B cell (primary cell): ENCODE measurements around the gene ONECUT3. TPM values are rescaled to one million over a fixed set of nuclear protein-coding genes. Genes with fewer than 3 reads are reported as not detected.

Experiments used
- ATAC-seq: fragments of 200-7000 bp; cut with Tn5 transposase; one replicate; pipeline ENCODE4 v1.10.0; 2021; ENCODE audit warnings: low read depth, mild to moderate bottlenecking, moderate number of reproducible peaks, moderate library complexity
- CTCF ChIA-PET: fragments of 350-600 bp; sonication (Branson Sonifier 250); formaldehyde crosslinking; loops from one replicate; lab custom pipeline; 2021; ENCODE audit warnings: antibody characterized with exemption, inconsistent platforms; lab: Charles Lee
- POLR2A ChIA-PET: fragments of 350-600 bp; sonication (Branson Sonifier 250); formaldehyde crosslinking; loops from one replicate; lab custom pipeline; 2021; ENCODE audit warnings: antibody characterized with exemption; lab: Charles Lee
- DNase-seq: peaks from one replicate; pipeline ENCODE4 v3.0.0; 2013
- H2AFZ ChIP-seq: 2 replicates; pipeline ENCODE4 v1.6.1; 2012; ENCODE audit warnings: mild to moderate bottlenecking, low read depth, low read length; ENCODE audit not compliant: insufficient read depth, poor library complexity, severe bottlenecking
- H3K27ac ChIP-seq, 2 donors: 1 replicate in 1 of 2; 2 replicates in 1 of 2; pipeline ENCODE4 v1.5.1; 2012 to 2013; ENCODE audit warnings: low read length in 2 of 2, mild to moderate bottlenecking in 2 of 2, moderate library complexity in 1 of 2
- H3K27me3 ChIP-seq, 4 experiments: fragments of 200-600 bp in 1 of 4; sonication (generic) in 1 of 4; replicated peaks in 1 of 4; 1 replicate in 2 of 4; 2 replicates in 2 of 4; pipeline versions ENCODE4 v1.6.1 to v1.7.0; 2013 to 2016; ENCODE audit warnings: low read length in 3 of 4, mild to moderate bottlenecking in 2 of 4, mixed read lengths in 1 of 4, moderate library complexity in 1 of 4; ENCODE audit not compliant: insufficient read depth in 4 of 4, control insufficient read depth in 3 of 4; ENCODE audit errors: control extremely low read depth in 1 of 4
- H3K36me3 ChIP-seq, 2 experiments: replicated peaks in 1 of 2; 1 replicate in 1 of 2; 2 replicates in 1 of 2; pipeline versions ENCODE4 v1.6.1 to v1.7.1; 2013; ENCODE audit warnings: low read length in 1 of 2; ENCODE audit not compliant: insufficient read depth in 2 of 2, control insufficient read depth in 1 of 2; ENCODE audit errors: control extremely low read depth in 1 of 2, extremely low read depth in 1 of 2
- H3K4me1 ChIP-seq, 2 donors: fragments of 200-600 bp in 1 of 2; sonication (generic) in 1 of 2; 1 replicate in 1 of 2; 2 replicates in 1 of 2; pipeline versions ENCODE4 v1.5.1 to v1.6.1; 2013 to 2017; ENCODE audit warnings: low read length in 2 of 2; ENCODE audit not compliant: control insufficient read depth in 2 of 2, insufficient read depth in 2 of 2
- H3K4me2 ChIP-seq: replicated peaks from 2 replicates; pipeline ENCODE3; 2012; ENCODE audit warnings: mild to moderate bottlenecking, low read depth, low read length; ENCODE audit not compliant: poor library complexity, severe bottlenecking
- H3K4me3 ChIP-seq, 5 experiments: fragments of 200-600 bp in 1 of 5; sonication (generic) in 1 of 5; 1 replicate in 3 of 5; 2 replicates in 2 of 5; pipeline versions ENCODE4 v1.5.1 to v1.7.0; 2011 to 2016; ENCODE audit warnings: low read length in 4 of 5, mild to moderate bottlenecking in 4 of 5, low read depth in 2 of 5, control low read depth in 1 of 5, moderate library complexity in 1 of 5; ENCODE audit not compliant: insufficient read depth in 1 of 5; ENCODE audit errors: control extremely low read depth in 1 of 5, extremely low read depth in 1 of 5
- H3K79me2 ChIP-seq: fragments of 200-600 bp; sonication (generic); one replicate; pipeline ENCODE4 v1.6.0; 2016; ENCODE audit warnings: low read length; ENCODE audit not compliant: control insufficient read depth, insufficient read depth
- H3K9ac ChIP-seq: fragments of 200-600 bp; sonication (generic); 2 replicates; pipeline ENCODE4 v1.6.1; 2017; ENCODE audit warnings: mild to moderate bottlenecking, low read length, moderate library complexity
- H3K9me3 ChIP-seq, 3 donors: one replicate each; pipeline versions ENCODE4 v1.6.1 to v1.7.1; 2013; ENCODE audit warnings: low read length in 2 of 3; ENCODE audit not compliant: control insufficient read depth in 2 of 3, insufficient read depth in 1 of 3; ENCODE audit errors: control extremely low read depth in 1 of 3
- H4K20me1 ChIP-seq: 2 replicates; pipeline ENCODE4 v1.6.0; 2012; ENCODE audit warnings: mild to moderate bottlenecking, low read length; ENCODE audit not compliant: insufficient read depth, control insufficient read depth, poor library complexity, severe bottlenecking
- H3K27ac Mint-ChIP-seq: one replicate; pipeline ENCODE4 v1.8.0; 2021; ENCODE audit warnings: mixed read lengths
- H3K27me3 Mint-ChIP-seq: one replicate; pipeline ENCODE4 v1.8.0; 2021; ENCODE audit warnings: mixed read lengths
- H3K4me1 Mint-ChIP-seq: one replicate; pipeline ENCODE4 v1.8.0; 2021; ENCODE audit warnings: mixed read lengths
- H3K4me3 Mint-ChIP-seq: one replicate; pipeline ENCODE4 v1.8.0; 2021; ENCODE audit warnings: mixed read lengths
- H3K9me3 Mint-ChIP-seq: one replicate; pipeline ENCODE4 v1.8.0; 2022; ENCODE audit warnings: mixed read lengths; ENCODE audit not compliant: insufficient read depth
- CTCF ChIP-seq: fragments of 200-600 bp; IDR thresholded peaks from one replicate; pipeline ENCODE4 v1.8.0; 2022; ENCODE audit warnings: antibody characterized with exemption, mild to moderate bottlenecking
- EZH2 ChIP-seq: IDR thresholded peaks from 2 replicates; pipeline ENCODE4 v1.6.1; 2012; ENCODE audit warnings: borderline replicate concordance, low read depth, mild to moderate bottlenecking, moderate library complexity, low read length; ENCODE audit not compliant: insufficient read depth, poor library complexity, severe bottlenecking
- WGBS: methylation state at CpG from one replicate; pipeline ENCODE4 v1.1.5; 2013; ENCODE audit warnings: missing lambda C conversion rate; ENCODE audit not compliant: insufficient coverage; 5-methylcytosine and 5-hydroxymethylcytosine counted together
- intact Hi-C: fragments of 100-400 bp; cut with micrococcal nuclease; formaldehyde crosslinking; loops from one replicate; pipeline ENCODE4 v1.10.0; 2022
- polyA plus RNA-seq: library from polyadenylated mRNA; depleted of rRNA; stranded (reverse); fragments of >200 nt; gene quantifications from 2 replicates; pipeline ENCODE4 v1.2.3, GENCODE V29; 2012
- total RNA-seq, 2 donors: library from RNA; stranded (reverse); fragments of 120-200 nt in 1 of 2; gene quantifications; 1 replicate in 1 of 2; 2 replicates in 1 of 2; pipeline versions ENCODE4 v1.2.3 to v1.2.4, GENCODE V29; 2013 to 2022

Gene ONECUT3
- total and polyA plus RNA-seq, 2 donors (not counting 1 experiment from before 2014, with no cell fraction given) = not detected

GRCh38 chr19:1827566-1828278, 74.4 kb downstream of the ONECUT3 start:
- Histone ChIP-seq H3K36me3 (peaks cover 0 to 50% of the 10 kb centered on the region in 2 experiments), H3K4me1 (peaks cover 0 to 10% of the 10 kb centered on the region in 2 donors), H3K4me2 (no peak overlapping the region), H3K9ac (no peak overlapping the region), H3K27me3 (no peaks in the 10 kb centered on the region), H2AFZ (no peak overlapping the region), H3K9me3 (no peaks in the 10 kb centered on the region), H3K4me3 (no peak overlapping the region), H3K79me2 (peaks cover 68% of the 10 kb centered on the region), H4K20me1 (peaks cover 87% of the 10 kb centered on the region), H3K27ac (no peak overlapping the region)
- DNase-seq (no peak), ATAC-seq (no peak)
- Mint-ChIP-seq H3K4me3 (no peak overlapping the region), H3K27ac (no peak overlapping the region), H3K9me3 (no peaks in the 10 kb centered on the region), H3K27me3 (no peaks in the 10 kb centered on the region), H3K4me1 (peaks cover 4% of the 10 kb centered on the region)
- TF ChIP-seq CTCF (no peak), EZH2 (no peak)
- ChIA-PET CTCF (interaction anchor here (1.1 to 6.1 kb wide), 3 partner anchors 11 to 282 kb away, joined by 4 to 57 read pairs (median 8); no protein-coding TSS in a partner anchor), POLR2A (no interaction called here)
- intact Hi-C loops = loop anchor here (2.0 kb wide), 1 partner anchor 39 kb away; no protein-coding TSS in a partner anchor
- WGBS = 98% methylated on average over 39 of the region's 41 CpGs
